ENCODE measurements around the gene STXBP2.

The STXBP2 gene

GRCh38 chr19:7680606-7681339 lies 43.9 kb downstream of the STXBP2 start, which contains the start of gene TRAPPC5:
Gene TRAPPC5, plus strand, starts transcription at chr19:7680833. Its CDS starts 1,421 bp downstream, at chr19:7682254.
- TF ChIP-seq CTCF (IDR thresholded peaks at IDR 0.05; ENCODE audit: low read length) (peak; percentile 98), EZH2 (optimal IDR thresholded peaks at IDR 0.05; ENCODE audit: low read depth, low read length) (no peak), EZH2phosphoT487 (IDR thresholded peaks at IDR 0.05; ENCODE audit: low read length) (no peak)
- Histone ChIP-seq H3K4me3 (ENCODE audit: low read length) (peak within 1 kb of the TSS; percentile 100), H3K27ac (ENCODE audit: low read length) (no peak within 1 kb of the TSS), H3K79me2 (ENCODE audit: low read length) (peaks cover 13% of the 10 kb centered on the region), H3K4me1 (ENCODE audit: low read length) (0 out of 2 replicates have a peak, but pooled peaks cover 3% of the 10 kb centered on the region), H3F3A (ENCODE audit: insufficient read depth, low read length) (no peaks in the 10 kb centered on the region), H3K9me3 (replicated peaks; ENCODE audit: insufficient read depth, low read length) (no peaks in the 10 kb centered on the region), H3K9me2 (replicated peaks; ENCODE audit: insufficient read depth, low read length) (no peaks in the 10 kb centered on the region), H3K4me2 (ENCODE audit: low read depth, low read length) (peak within 1 kb of the TSS; percentile 99), H3K27me3 (replicated peaks; ENCODE audit: insufficient read depth, low read length) (peaks cover 38% of the 10 kb centered on the region), H3K9ac (ENCODE audit: low read length) (peak within 1 kb of the TSS; percentile 92), H3K36me3 (replicated peaks; ENCODE audit: insufficient read depth, low read length) (no peaks in the 10 kb centered on the region), H2AFZ (ENCODE audit: low read length) (peak within 1 kb of the TSS; percentile 100), H4K20me1 (ENCODE audit: insufficient read depth, low read length) (no peaks in the 10 kb centered on the region)
- DNase-seq = peak; percentile 90

GRCh38 chr19:7681340-7682174 lies 44.6 kb downstream of the STXBP2 start:
- Histone ChIP-seq H3K27me3 (replicated peaks; ENCODE audit: insufficient read depth, low read length) (peaks cover 32% of the 10 kb centered on the region), H3K36me3 (replicated peaks; ENCODE audit: insufficient read depth, low read length) (no peaks in the 10 kb centered on the region), H3K4me2 (ENCODE audit: low read depth, low read length) (peak overlapping the region; percentile 99), H3F3A (ENCODE audit: insufficient read depth, low read length) (no peaks in the 10 kb centered on the region), H4K20me1 (ENCODE audit: insufficient read depth, low read length) (no peaks in the 10 kb centered on the region), H3K79me2 (ENCODE audit: low read length) (peaks cover 13% of the 10 kb centered on the region), H3K9me2 (replicated peaks; ENCODE audit: insufficient read depth, low read length) (no peaks in the 10 kb centered on the region), H3K9me3 (replicated peaks; ENCODE audit: insufficient read depth, low read length) (no peaks in the 10 kb centered on the region), H3K9ac (ENCODE audit: low read length) (peak overlapping the region; percentile 92), H3K27ac (ENCODE audit: low read length) (no peak overlapping the region), H3K4me3 (ENCODE audit: low read length) (peak overlapping the region; percentile 100), H3K4me1 (ENCODE audit: low read length) (0 out of 2 replicates have a peak, but pooled peaks cover 3% of the 10 kb centered on the region), H2AFZ (ENCODE audit: low read length) (peak overlapping the region; percentile 100)
- no peak for TF ChIP-seq EZH2 (optimal IDR thresholded peaks at IDR 0.05; ENCODE audit: low read depth, low read length)
- TF ChIP-seq EZH2phosphoT487 (IDR thresholded peaks at IDR 0.05; ENCODE audit: low read length) = no peak
- TF ChIP-seq CTCF (IDR thresholded peaks at IDR 0.05; ENCODE audit: low read length) = no peak
- DNase-seq = peak; percentile 30

DNA sequence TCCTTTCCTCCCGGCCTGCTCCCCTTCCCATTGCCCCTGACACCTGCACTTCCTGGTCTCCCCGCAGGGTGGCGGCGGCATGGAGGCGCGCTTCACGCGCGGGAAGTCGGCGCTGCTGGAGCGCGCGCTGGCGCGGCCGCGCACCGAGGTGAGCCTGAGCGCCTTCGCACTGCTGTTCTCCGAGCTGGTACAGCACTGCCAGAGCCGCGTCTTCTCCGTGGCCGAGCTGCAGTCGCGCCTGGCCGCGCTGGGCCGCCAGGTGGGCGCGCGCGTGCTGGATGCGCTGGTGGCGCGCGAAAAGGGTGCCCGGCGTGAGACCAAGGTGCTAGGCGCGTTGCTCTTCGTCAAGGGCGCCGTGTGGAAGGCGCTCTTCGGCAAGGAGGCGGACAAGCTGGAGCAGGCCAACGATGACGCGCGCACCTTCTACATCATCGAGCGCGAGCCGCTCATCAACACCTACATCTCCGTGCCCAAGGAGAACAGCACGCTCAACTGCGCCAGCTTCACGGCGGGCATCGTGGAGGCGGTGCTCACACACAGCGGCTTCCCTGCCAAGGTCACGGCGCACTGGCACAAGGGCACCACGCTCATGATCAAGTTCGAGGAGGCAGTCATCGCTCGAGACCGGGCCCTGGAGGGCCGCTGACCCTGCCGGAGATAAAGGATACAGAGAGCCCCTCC lies 45.4 kb downstream of the STXBP2 start:
- Histone ChIP-seq H3K4me3 (ENCODE audit: low read length) (no peak overlapping the region), H3K4me1 (ENCODE audit: low read length) (0 out of 2 replicates have a peak, but pooled peaks cover 3% of the 10 kb centered on the region), H3K9ac (ENCODE audit: low read length) (no peak overlapping the region), H2AFZ (ENCODE audit: low read length) (no peak overlapping the region), H3K79me2 (ENCODE audit: low read length) (peaks cover 13% of the 10 kb centered on the region), H3K27ac (ENCODE audit: low read length) (no peak overlapping the region), H3K36me3 (replicated peaks; ENCODE audit: insufficient read depth, low read length) (no peaks in the 10 kb centered on the region), H3K9me2 (replicated peaks; ENCODE audit: insufficient read depth, low read length) (no peaks in the 10 kb centered on the region), H3F3A (ENCODE audit: insufficient read depth, low read length) (no peaks in the 10 kb centered on the region), H3K9me3 (replicated peaks; ENCODE audit: insufficient read depth, low read length) (no peaks in the 10 kb centered on the region), H3K4me2 (ENCODE audit: low read depth, low read length) (no peak overlapping the region), H4K20me1 (ENCODE audit: insufficient read depth, low read length) (no peaks in the 10 kb centered on the region), H3K27me3 (replicated peaks; ENCODE audit: insufficient read depth, low read length) (peaks cover 31% of the 10 kb centered on the region)
- TF ChIP-seq EZH2phosphoT487 (IDR thresholded peaks at IDR 0.05; ENCODE audit: low read length) (no peak), CTCF (IDR thresholded peaks at IDR 0.05; ENCODE audit: low read length) (no peak), EZH2 (optimal IDR thresholded peaks at IDR 0.05; ENCODE audit: low read depth, low read length) (no peak)
- no peak for DNase-seq

All from MM.1S (cell line).